Raji (cell line): ENCODE data around the gene FAM227B.

Source experiments
- POLR2A ChIP-seq: IDR thresholded peaks from 2 replicates; pipeline ENCODE4 v1.6.1; 2011; ENCODE audit warnings: low read depth, low read length, control low read depth; ENCODE audit not compliant: insufficient read depth

FAM227B gene

GRCh38 chr15:49538520-49538919 is 82.1 kb downstream of the FAM227B start:
- TF ChIP-seq POLR2A, result no peak

GRCh38 chr15:49530092-49530491 is 90.5 kb downstream of the FAM227B start:
- no peak for TF ChIP-seq POLR2A

- TF ChIP-seq POLR2A, result no peak
Observed at GRCh38 chr15:49528289-49528688, 92.3 kb downstream of the FAM227B start.

- no peak for TF ChIP-seq POLR2A
Observed at GRCh38 chr15:49521802-49522201, 98.8 kb downstream of the FAM227B start.

GRCh38 chr15:49507261-49507660 is 113.4 kb downstream of the FAM227B start:
- no peak for TF ChIP-seq POLR2A

- TF ChIP-seq POLR2A, result no peak
Observed at GRCh38 chr15:49506341-49506740, 114.3 kb downstream of the FAM227B start.

- TF ChIP-seq POLR2A, result no peak
Observed at GRCh38 chr15:49501586-49501985, 119.0 kb downstream of the FAM227B start.

- no peak for TF ChIP-seq POLR2A
Observed at GRCh38 chr15:49495993-49496753, 124.4 kb downstream of the FAM227B start.

- TF ChIP-seq POLR2A, result no peak
Observed at GRCh38 chr15:49494842-49495241, 125.8 kb downstream of the FAM227B start.

- TF ChIP-seq POLR2A, result no peak
Observed at GRCh38 chr15:49492830-49493229, 127.8 kb downstream of the FAM227B start.

GRCh38 chr15:49492151-49492550 is 128.5 kb downstream of the FAM227B start:
- no peak for TF ChIP-seq POLR2A

GRCh38 chr15:49490966-49491365 is 129.7 kb downstream of the FAM227B start:
- no peak for TF ChIP-seq POLR2A

- TF ChIP-seq POLR2A, result no peak
Observed at GRCh38 chr15:49473031-49473430, 147.6 kb downstream of the FAM227B start.

GRCh38 chr15:49472338-49472737 is 148.3 kb downstream of the FAM227B start:
- TF ChIP-seq POLR2A, result no peak

GRCh38 chr15:49471733-49472132 is 148.9 kb downstream of the FAM227B start:
- no peak for TF ChIP-seq POLR2A

- TF ChIP-seq POLR2A, result no peak
Observed at GRCh38 chr15:49468481-49468839, 152.2 kb downstream of the FAM227B start.
